A204.1 (cell line): ENCODE results near the gene UPK3BL2.
"Not testable (repeated sequence)": the region's sequence is repeated elsewhere in the genome, so short reads cannot be mapped to it uniquely, and the experiment has no call there.

Source experiments
- FAIRE-seq: peaks from 2 replicates; lab custom pipeline; 2012; peaks lifted over from hg19 to GRCh38; lab: Jason Lieb, UNC

UPK3BL2 gene

GRCh38 chr7:102543596-102543995, at the start of gene UPK3BL2:
Gene UPK3BL2, minus strand, starts transcription at chr7:102543696. Its CDS starts 60 bp downstream, at chr7:102543636.
- not testable (repeated sequence) for FAIRE-seq

GRCh38 chr7:102592477-102593019, 49.1 kb upstream of the UPK3BL2 start:
- FAIRE-seq: not testable (repeated sequence)

GRCh38 chr7:102589857-102590256, 46.4 kb upstream of the UPK3BL2 start:
- FAIRE-seq: not testable (repeated sequence)

GRCh38 chr7:102583495-102583894, 40.0 kb upstream of the UPK3BL2 start:
- FAIRE-seq: not testable (repeated sequence)

- FAIRE-seq: not testable (repeated sequence)
Measured at GRCh38 chr7:102581722-102582121, 38.2 kb upstream of the UPK3BL2 start.

DNA sequence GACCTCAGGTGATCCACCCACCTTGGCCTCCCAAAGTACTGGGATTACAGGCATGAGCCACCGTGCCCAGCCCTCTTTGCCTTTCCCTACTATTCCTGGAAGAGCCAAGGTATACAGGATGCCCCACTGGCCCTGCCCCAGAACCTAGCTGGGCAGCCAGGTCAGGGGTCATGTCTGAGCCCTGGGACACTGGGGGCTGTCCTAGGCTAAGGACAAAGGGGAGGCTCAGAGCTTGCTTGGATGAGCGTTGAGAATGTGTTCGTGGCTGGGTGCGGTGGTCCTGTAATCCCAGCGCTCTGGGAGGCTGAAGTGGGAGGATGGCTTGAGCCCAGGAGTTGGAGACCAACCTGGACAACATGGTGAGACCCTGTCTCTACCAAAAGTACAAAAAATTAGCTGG, 35.0 kb upstream of the UPK3BL2 start:
- FAIRE-seq: not testable (repeated sequence)

DNA sequence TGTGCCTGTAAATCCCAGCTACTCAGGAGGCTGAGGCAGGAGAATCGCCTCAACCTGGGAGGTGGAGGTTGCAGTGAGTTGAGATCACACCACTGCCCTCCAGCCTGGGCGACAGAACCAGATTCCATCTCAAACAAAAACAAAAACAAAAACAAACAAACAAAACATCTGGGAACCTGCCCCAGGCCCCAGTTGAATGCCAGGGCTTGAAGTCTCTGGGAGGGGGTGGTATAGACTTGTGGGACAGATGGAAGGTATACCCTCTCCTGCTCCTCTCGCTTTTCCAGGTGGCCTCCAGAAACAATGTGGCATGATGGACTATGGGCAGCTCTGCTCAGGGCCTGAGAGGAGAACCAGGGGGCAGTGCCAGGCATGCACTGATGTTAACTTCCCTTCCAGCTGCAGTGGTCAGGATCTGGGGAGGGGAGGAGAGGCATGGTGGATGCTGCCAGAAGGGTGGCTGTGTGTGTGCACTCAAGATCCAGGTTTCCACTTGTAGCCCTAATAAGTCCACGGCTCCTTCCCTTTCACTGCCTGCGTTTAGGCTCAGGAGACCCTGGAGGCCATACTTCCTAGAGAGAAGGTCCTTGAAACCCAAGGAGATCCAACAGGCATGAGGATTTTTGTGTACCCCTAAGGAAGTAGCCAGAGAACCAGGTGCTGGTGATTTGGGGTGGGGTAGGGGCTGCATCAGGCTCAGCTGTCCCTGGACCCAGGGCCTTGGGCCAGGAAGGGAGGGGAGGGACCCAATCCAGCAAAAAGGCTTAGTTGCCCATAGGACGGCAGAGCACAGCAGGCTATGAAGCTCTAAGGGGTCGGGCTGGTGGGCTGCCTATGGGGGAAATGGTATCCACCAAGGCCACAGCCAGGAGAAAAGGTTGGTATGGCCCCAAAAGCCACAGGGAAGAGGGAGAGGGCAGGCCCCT, 34.1 kb upstream of the UPK3BL2 start:
- not testable (repeated sequence) for FAIRE-seq

- FAIRE-seq: not testable (repeated sequence)
Measured at GRCh38 chr7:102576363-102576762, 32.9 kb upstream of the UPK3BL2 start.

DNA sequence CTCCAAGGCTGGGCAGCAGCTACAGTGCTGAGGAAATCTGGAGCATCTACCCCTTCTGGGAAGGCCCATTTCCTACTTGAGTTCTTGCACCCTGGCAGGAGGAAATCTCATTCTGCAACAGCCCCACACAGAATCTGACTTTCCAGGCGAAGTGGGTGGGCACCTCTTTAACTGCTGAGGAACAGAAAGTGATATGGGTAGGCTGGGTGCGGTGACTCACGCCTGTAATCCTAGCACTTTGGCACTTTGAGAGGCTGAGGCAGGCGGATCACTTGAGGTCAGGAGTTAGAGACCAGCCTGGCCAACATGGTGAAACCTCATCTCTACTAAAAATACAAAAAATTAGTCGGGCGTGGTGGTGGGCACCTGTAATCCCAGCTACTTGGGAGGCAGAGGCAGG, 31.1 kb upstream of the UPK3BL2 start:
- not testable (repeated sequence) for FAIRE-seq

GRCh38 chr7:102572261-102573239, 29.1 kb upstream of the UPK3BL2 start, which contains the start of gene POLR2J3:
Gene POLR2J3, minus strand, starts transcription at chr7:102572583. Its CDS starts 62 bp downstream, at chr7:102572521.
- FAIRE-seq: not testable (repeated sequence)

DNA sequence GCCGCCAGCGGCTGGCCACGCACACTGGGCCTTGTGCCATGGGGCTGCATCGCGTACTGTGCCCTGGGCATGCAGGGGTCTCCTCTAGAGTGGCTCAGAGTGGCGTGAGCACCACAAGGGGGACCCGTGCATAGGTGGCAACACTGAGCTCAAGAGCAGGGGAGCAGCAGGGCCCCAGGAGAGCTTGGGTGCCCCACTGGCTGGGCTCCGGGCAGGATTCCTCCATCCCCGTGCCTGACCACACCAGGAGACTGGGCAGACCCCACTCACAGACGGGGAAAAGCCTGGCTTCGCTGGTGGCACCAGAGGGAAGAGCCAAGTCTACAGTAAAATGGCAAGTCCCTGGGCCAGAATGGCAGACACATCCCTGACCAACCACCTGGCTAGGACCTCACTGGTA, 25.1 kb upstream of the UPK3BL2 start:
- not testable (repeated sequence) for FAIRE-seq

DNA sequence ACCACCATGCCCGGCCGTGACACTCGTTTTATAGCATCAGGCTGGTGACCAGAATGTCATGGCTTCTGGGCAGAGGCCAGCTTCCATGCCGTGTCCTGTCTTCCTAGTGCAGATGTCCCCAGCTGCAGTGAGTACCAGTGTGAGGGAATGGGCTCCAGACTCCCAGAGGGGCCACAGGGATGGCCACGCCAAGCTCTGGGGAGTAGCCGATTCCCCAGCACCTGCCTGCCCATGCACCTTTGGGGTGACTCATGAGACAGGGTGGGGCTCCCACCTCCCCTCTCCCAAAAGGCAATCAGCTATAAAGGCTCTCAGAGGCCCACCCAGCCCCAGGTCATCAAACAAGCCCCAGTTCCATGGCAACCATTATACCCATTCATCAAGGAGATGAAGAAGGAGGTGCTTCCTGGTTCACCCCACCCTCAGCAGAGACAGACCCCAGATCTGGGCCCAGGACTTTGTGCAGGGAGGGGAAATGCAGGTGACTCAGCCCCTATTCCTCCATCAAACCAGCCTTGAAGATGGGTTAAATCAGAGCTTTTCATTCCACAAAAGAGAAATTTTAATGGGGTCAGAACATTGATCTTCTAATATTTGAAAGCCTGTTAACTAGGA, 7.4 kb upstream of the UPK3BL2 start, which contains the start of gene SPDYE2:
Gene SPDYE2 (plus strand): TSS at position 419 of the 615 bp plus-strand sequence. CDS start 2,030 bp downstream, outside the sequence.
- not testable (repeated sequence) for FAIRE-seq

DNA sequence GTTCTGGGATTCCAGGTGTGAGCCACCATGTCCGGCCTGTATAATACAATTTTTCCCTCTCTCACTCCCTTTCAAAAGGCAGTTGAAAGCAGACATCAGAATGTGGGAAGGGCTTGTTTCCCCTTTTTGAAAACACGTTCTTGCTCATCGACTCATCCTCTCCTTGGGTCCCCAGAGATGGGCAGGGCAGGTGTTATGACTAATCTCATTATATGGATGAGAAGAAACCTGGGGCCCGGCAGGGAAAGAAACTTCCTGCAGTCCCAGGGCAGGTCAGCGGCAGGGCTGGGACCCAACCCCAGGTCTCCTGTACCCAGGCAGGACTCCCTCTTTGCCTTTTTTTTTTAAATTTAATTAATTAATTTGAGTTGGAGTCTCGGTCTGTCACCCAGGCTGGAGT, 2.9 kb upstream of the UPK3BL2 start:
- FAIRE-seq: not testable (repeated sequence)

GRCh38 chr7:102545288-102545687, 1.8 kb upstream of the UPK3BL2 start:
- not testable (repeated sequence) for FAIRE-seq

- FAIRE-seq: not testable (repeated sequence)
Measured at GRCh38 chr7:102544372-102544771, 876 bp upstream of the UPK3BL2 start.

- not testable (repeated sequence) for FAIRE-seq
Measured at GRCh38 chr7:102542771-102543170, 725 bp downstream of the UPK3BL2 start.

DNA sequence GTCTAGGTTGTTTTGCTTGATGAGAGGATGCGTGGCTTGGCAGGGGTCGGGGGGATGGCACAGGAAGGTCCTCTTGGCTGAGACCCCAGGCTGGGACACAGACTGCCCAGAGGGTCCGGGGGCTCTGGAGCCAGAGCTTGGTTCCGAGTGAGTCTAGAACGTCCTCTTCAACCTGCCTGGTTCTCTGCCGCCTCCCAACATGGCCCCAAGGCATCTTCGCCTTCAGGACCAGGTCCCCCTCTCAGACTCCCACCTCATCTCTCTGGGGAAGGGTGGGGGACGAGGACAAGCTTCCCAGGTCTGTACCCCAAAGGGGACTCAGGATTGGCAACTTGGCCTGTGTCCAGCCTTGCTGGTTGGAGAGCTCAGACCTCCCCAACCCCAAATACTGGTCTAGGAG, 1.4 kb downstream of the UPK3BL2 start:
- not testable (repeated sequence) for FAIRE-seq

DNA sequence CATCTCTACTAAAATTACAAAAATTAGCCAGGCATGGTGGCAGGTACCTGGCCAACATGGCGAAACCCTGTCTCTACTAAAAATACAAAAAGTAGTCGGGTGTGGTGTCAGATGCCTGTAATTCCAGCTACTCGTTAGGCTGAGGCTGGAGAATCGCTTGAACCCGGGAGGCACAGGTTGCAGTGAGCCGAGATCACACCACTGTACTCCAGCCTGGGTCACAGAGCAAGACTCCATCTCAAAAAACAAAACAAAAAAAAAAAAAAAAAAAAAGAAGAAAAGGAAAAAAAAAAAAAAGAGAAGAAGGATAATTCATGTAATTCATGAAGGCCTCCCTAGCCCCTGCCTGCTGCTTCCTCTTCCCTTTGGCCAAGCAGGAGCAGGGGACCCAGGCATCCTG, 2.9 kb downstream of the UPK3BL2 start:
- FAIRE-seq: not testable (repeated sequence)

- not testable (repeated sequence) for FAIRE-seq
Measured at GRCh38 chr7:102535062-102535615, 8.4 kb downstream of the UPK3BL2 start.

DNA sequence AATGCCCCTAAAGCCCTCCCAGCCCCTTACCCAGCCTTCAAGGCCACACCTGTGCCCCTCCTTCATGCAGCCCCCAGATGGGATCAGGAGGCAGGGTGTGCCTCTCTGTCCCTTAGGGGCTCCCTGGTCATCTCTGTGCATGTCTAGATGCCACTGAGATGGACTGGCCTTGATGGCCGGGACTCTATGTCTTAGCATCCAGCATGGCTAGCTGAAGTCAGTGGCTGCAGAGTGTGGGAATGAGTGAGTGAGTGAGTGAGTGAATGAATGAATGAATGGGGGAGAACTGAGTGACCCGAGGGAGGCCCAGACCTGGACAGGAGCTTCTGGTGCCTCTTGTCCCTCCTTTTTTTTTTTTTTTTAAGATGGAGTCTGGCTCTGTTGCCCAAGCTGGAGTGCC, 11.4 kb downstream of the UPK3BL2 start:
- FAIRE-seq: not testable (repeated sequence)

DNA sequence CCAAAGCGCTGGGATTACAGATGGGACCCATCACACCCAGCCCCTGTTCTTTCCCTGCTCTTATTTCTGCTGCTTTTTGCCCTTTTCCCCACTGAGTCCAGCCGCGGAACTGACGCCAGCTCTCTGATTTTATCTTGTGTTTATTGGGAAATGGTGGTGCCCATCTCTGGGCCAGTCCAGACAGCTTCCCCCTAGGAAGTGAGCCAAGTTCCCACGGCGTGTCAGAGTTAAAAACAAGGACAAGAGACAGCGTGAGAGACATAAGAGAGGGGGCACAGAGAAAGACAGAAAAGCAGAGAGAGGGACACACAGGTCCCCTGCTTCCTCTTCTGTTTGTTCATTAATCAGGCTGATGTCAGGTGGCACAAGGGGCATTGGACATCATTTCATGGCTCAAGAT, 11.9 kb downstream of the UPK3BL2 start:
- not testable (repeated sequence) for FAIRE-seq
